GM12864 (cell line): ENCODE results near the gene HBP1.
"Not testable (repeated sequence)": the region's sequence is repeated elsewhere in the genome, so short reads cannot be mapped to it uniquely, and the experiment has no call there.

ENCODE experiments used
- DNase-seq: peaks from one replicate; pipeline ENCODE4 v3.0.0-alpha.2; 2011; ENCODE audit warnings: low read depth
- H3K4me3 ChIP-seq: 2 replicates; pipeline ENCODE4 v1.5.1; 2011; ENCODE audit warnings: mild to moderate bottlenecking, low read depth, low read length, control low read depth
- CTCF ChIP-seq: IDR thresholded peaks from 2 replicates; pipeline ENCODE4 v1.5.1; 2011; ENCODE audit warnings: low read depth, mild to moderate bottlenecking, moderate library complexity, low read length, control low read depth, inconsistent platforms; ENCODE audit errors: missing control alignments

The HBP1 gene

GRCh38 chr7:107233981-107234380 lies 65.2 kb downstream of the HBP1 start:
- TF ChIP-seq CTCF = no peak
- H3K4me3 ChIP-seq = no peak overlapping the region
- no peak for DNase-seq

GRCh38 chr7:107234436-107234835 lies 65.6 kb downstream of the HBP1 start:
- no peak for DNase-seq
- TF ChIP-seq CTCF = no peak
- no peak overlapping the region for H3K4me3 ChIP-seq

GRCh38 chr7:107236862-107237261 lies 68.1 kb downstream of the HBP1 start:
- H3K4me3 ChIP-seq = no peak overlapping the region
- no peak for DNase-seq
- TF ChIP-seq CTCF = no peak

- no peak for TF ChIP-seq CTCF
These were observed 68.6 kb downstream of the HBP1 start for GRCh38 chr7:107237451-107237850.

GRCh38 chr7:107242267-107242666 lies 73.5 kb downstream of the HBP1 start:
- TF ChIP-seq CTCF = no peak
- no peak for DNase-seq
- no peak overlapping the region for H3K4me3 ChIP-seq

More at GRCh38 chr7:107237451-107237850, 68.6 kb downstream of the HBP1 start:
- H3K4me3 ChIP-seq = no peak overlapping the region
- no peak for DNase-seq

GRCh38 chr7:107244613-107245012 lies 75.8 kb downstream of the HBP1 start:
- TF ChIP-seq CTCF = no peak

GRCh38 chr7:107246836-107247235 lies 78.0 kb downstream of the HBP1 start:
- not testable (repeated sequence) for DNase-seq, H3K4me3 ChIP-seq

More at GRCh38 chr7:107244613-107245012, 75.8 kb downstream of the HBP1 start:
- no peak for DNase-seq
- H3K4me3 ChIP-seq = no peak overlapping the region
